Measurements from ENCODE around the gene ZNF646. TPM values are rescaled to one million over a fixed set of nuclear protein-coding genes. Genes with fewer than 3 reads are reported as not detected.

ZNF646 gene
- total RNA-seq, 4 donors from 2014 or later, result 13.3 to 20.1 (median 17.7) TPM

GRCh38 chr16:31077592-31078396 is 3.6 kb downstream of the ZNF646 start:
- intact Hi-C loops (cut with DNase I), result no loop called here
- Histone ChIP-seq H3K36me3 (peaks cover 48 to 49% of the 10 kb centered on the region in 2 donors), H3K4me1 (peaks cover 10 to 12% of the 10 kb centered on the region in 2 donors), H3K4me3 (replicated peaks in 1 of 3) (no peak overlapping the region), H3K9me3 (no peaks in the 10 kb centered on the region), H3K27ac (no peak overlapping the region), H3K27me3 (no peaks in the 10 kb centered on the region)
- no peak for DNase-seq
- TF ChIP-seq POLR2A (IDR thresholded peaks at IDR 0.05), result no peak
- TF ChIP-seq CTCF (IDR thresholded peaks at IDR 0.05), result no peak
- 95 to 98% methylated on average over 29 of the region's 30 CpGs for WGBS, 2 donors

- H3K36me3 ChIP-seq, result peaks cover 48 to 49% of the 10 kb centered on the region in 2 donors
- H3K9me3 ChIP-seq, result no peaks in the 10 kb centered on the region
- H3K4me1 ChIP-seq, result peaks cover 10 to 11% of the 10 kb centered on the region in 2 donors
Observed at GRCh38 chr16:31078597-31079341, 4.5 kb downstream of the ZNF646 start.

GRCh38 chr16:31079342-31079944 is 5.2 kb downstream of the ZNF646 start:
- Histone ChIP-seq H3K9me3 (no peaks in the 10 kb centered on the region), H3K27me3 (no peaks in the 10 kb centered on the region), H3K4me1 (peaks cover 10 to 11% of the 10 kb centered on the region in 2 donors), H3K4me3 (replicated peaks in 1 of 3) (no peak overlapping the region), H3K27ac (no peak overlapping the region), H3K36me3 (peaks cover 48 to 49% of the 10 kb centered on the region in 2 donors)
- TF ChIP-seq POLR2A (IDR thresholded peaks at IDR 0.05) (no peak), CTCF (IDR thresholded peaks at IDR 0.05) (no peak)
- intact Hi-C loops (cut with DNase I), result no loop called here
- no peak for DNase-seq
- WGBS, 2 donors, result 82 to 89% methylated on average over 7 to 13 of the region's 13 CpGs

More at GRCh38 chr16:31078597-31079341, 4.5 kb downstream of the ZNF646 start:
- TF ChIP-seq CTCF (IDR thresholded peaks at IDR 0.05) (no peak), POLR2A (IDR thresholded peaks at IDR 0.05) (no peak)
- 93 to 100% methylated on average over 7 to 15 of the region's 15 CpGs for WGBS, 2 donors
- intact Hi-C loops (cut with DNase I), result no loop called here
- no peak overlapping the region for H3K4me3 ChIP-seq (replicated peaks in 1 of 3)
- no peaks in the 10 kb centered on the region for H3K27me3 ChIP-seq
- no peak for DNase-seq
- no peak overlapping the region for H3K27ac ChIP-seq

GRCh38 chr16:31080035-31080629 is 5.9 kb downstream of the ZNF646 start:
- Histone ChIP-seq H3K27ac (no peak overlapping the region), H3K27me3 (no peaks in the 10 kb centered on the region), H3K4me1 (peaks cover 4 to 6% of the 10 kb centered on the region in 2 donors), H3K4me3 (replicated peaks in 1 of 3) (no peak overlapping the region), H3K36me3 (peaks cover 48 to 49% of the 10 kb centered on the region in 2 donors), H3K9me3 (no peaks in the 10 kb centered on the region)
- intact Hi-C loops (cut with DNase I), result no loop called here
- 95% methylated on average over 15 to 40 of the region's 40 CpGs for WGBS, 2 donors
- DNase-seq, result no peak
- TF ChIP-seq POLR2A (IDR thresholded peaks at IDR 0.05) (no peak), CTCF (IDR thresholded peaks at IDR 0.05) (no peak)

All from thyroid gland (tissue), 4 donors.